ENCODE results near the gene CDKAL1. TPM values are rescaled to one million over a fixed set of nuclear protein-coding genes. Genes with fewer than 3 reads are reported as not detected.

The CDKAL1 gene
- total RNA-seq, 1 donor from 2014 or later: 12.2 TPM

GRCh38 chr6:20936949-20937348 is 402.7 kb downstream of the CDKAL1 start:
- H3K4me3 ChIP-seq (ENCODE audit: low read depth, low read length): no peak overlapping the region
- peak; percentile 16 for TF ChIP-seq CTCF (conservative IDR thresholded peaks at IDR 0.05; ENCODE audit: low read depth, low read length)
- no peak for DNase-seq (ENCODE audit: low read depth)

- H3K4me3 ChIP-seq (ENCODE audit: low read depth, low read length): no peak overlapping the region
- no peak for DNase-seq (ENCODE audit: low read depth)
- TF ChIP-seq CTCF (conservative IDR thresholded peaks at IDR 0.05; ENCODE audit: low read depth, low read length): no peak
Measured at GRCh38 chr6:20939161-20939775, 405.0 kb downstream of the CDKAL1 start.

- no peak for DNase-seq (ENCODE audit: low read depth)
- TF ChIP-seq CTCF (conservative IDR thresholded peaks at IDR 0.05; ENCODE audit: low read depth, low read length): no peak
- no peak overlapping the region for H3K4me3 ChIP-seq (ENCODE audit: low read depth, low read length)
Measured at GRCh38 chr6:20943040-20943627, 408.9 kb downstream of the CDKAL1 start.

GRCh38 chr6:20943922-20944321 is 409.7 kb downstream of the CDKAL1 start:
- DNase-seq (ENCODE audit: low read depth): no peak
- no peak for TF ChIP-seq CTCF (conservative IDR thresholded peaks at IDR 0.05; ENCODE audit: low read depth, low read length)

GRCh38 chr6:20946022-20946421 is 411.8 kb downstream of the CDKAL1 start:
- no peak for DNase-seq (ENCODE audit: low read depth)
- H3K4me3 ChIP-seq (ENCODE audit: low read depth, low read length): no peak overlapping the region
- peak; percentile 36 for TF ChIP-seq CTCF (conservative IDR thresholded peaks at IDR 0.05; ENCODE audit: low read depth, low read length)

More at GRCh38 chr6:20943922-20944321, 409.7 kb downstream of the CDKAL1 start:
- H3K4me3 ChIP-seq (ENCODE audit: low read depth, low read length): no peak overlapping the region

- no peak for TF ChIP-seq CTCF (conservative IDR thresholded peaks at IDR 0.05; ENCODE audit: low read depth, low read length)
- DNase-seq (ENCODE audit: low read depth): no peak
- no peak overlapping the region for H3K4me3 ChIP-seq (ENCODE audit: low read depth, low read length)
Measured at GRCh38 chr6:20946890-20947289, 412.6 kb downstream of the CDKAL1 start.

GRCh38 chr6:20947977-20948376 is 413.7 kb downstream of the CDKAL1 start:
- no peak overlapping the region for H3K4me3 ChIP-seq (ENCODE audit: low read depth, low read length)
- DNase-seq (ENCODE audit: low read depth): no peak
- TF ChIP-seq CTCF (conservative IDR thresholded peaks at IDR 0.05; ENCODE audit: low read depth, low read length): no peak

Measured in epithelial cell of proximal tubule (primary cell).